Calu3 (cell line): Measurements from ENCODE around the gene MEF2A. TPM values are rescaled to one million over a fixed set of nuclear protein-coding genes. Genes with fewer than 3 reads are reported as not detected.

Experiments used
- BruUV-seq: library from RNA; stranded (reverse); fragments of 400-500 nt; replicated peaks from 2 replicates; lab custom pipeline; 2021; lab: Mats Ljungman, UMichigan
- CTCF ChIA-PET: fragments of 300-600 bp; sonication (Branson Sonifier 250); formaldehyde crosslinking; loops from one replicate; lab custom pipeline; 2022; ENCODE audit warnings: antibody characterized with exemption; lab: Charles Lee
- DNase-seq: peaks from one replicate; pipeline ENCODE4 v3.0.0; 2022
- H3K27ac Mint-ChIP-seq: one replicate; pipeline ENCODE4 v1.8.0; 2022; ENCODE audit warnings: mixed read lengths; ENCODE audit not compliant: unreplicated experiment
- H3K27me3 Mint-ChIP-seq: one replicate; pipeline ENCODE4 v1.8.0; 2022; ENCODE audit warnings: mixed read lengths; ENCODE audit not compliant: unreplicated experiment
- H3K36me3 Mint-ChIP-seq: one replicate; pipeline ENCODE4 v1.8.0; 2022; ENCODE audit warnings: mild to moderate bottlenecking, moderate library complexity, mixed read lengths; ENCODE audit not compliant: insufficient read depth, unreplicated experiment
- H3K4me1 Mint-ChIP-seq: one replicate; pipeline ENCODE4 v1.8.0; 2022; ENCODE audit warnings: mild to moderate bottlenecking, low read depth, mixed read lengths; ENCODE audit not compliant: unreplicated experiment
- H3K4me3 Mint-ChIP-seq: one replicate; pipeline ENCODE4 v1.8.0; 2022; ENCODE audit warnings: mild to moderate bottlenecking, low read depth, moderate library complexity, mixed read lengths; ENCODE audit not compliant: unreplicated experiment
- H3K9me3 Mint-ChIP-seq: one replicate; pipeline ENCODE4 v1.8.0; 2022; ENCODE audit warnings: low read depth, mixed read lengths; ENCODE audit not compliant: unreplicated experiment
- intact Hi-C: fragments of 100-400 bp; cut with micrococcal nuclease; formaldehyde crosslinking; loops from one replicate; pipeline ENCODE4 v1.10.0; 2022; ENCODE audit not compliant: unreplicated experiment
- total RNA-seq: library from RNA; stranded (reverse); gene quantifications from 2 replicates; pipeline ENCODE4 v1.2.3, GENCODE V29; 2022
- TF ChIP-seq, protein P1 (sequence below): fragments of 200-600 bp; IDR thresholded peaks from one replicate; pipeline ENCODE4 v1.8.0; 2022; ENCODE audit warnings: antibody characterized with exemption; ENCODE audit not compliant: unreplicated experiment

Gene MEF2A
- total RNA-seq, 1 experiment from 2014 or later: 33.6 TPM

- DNase-seq: no peak
- Mint-ChIP-seq H3K4me1 (no peaks in the 10 kb centered on the region), H3K36me3 (no peaks in the 10 kb centered on the region), H3K27me3 (no peaks in the 10 kb centered on the region), H3K4me3 (no peak overlapping the region), H3K9me3 (no peaks in the 10 kb centered on the region), H3K27ac (no peak overlapping the region)
- BruUV-seq: no TSS peak
- TF ChIP-seq, protein P1, sequence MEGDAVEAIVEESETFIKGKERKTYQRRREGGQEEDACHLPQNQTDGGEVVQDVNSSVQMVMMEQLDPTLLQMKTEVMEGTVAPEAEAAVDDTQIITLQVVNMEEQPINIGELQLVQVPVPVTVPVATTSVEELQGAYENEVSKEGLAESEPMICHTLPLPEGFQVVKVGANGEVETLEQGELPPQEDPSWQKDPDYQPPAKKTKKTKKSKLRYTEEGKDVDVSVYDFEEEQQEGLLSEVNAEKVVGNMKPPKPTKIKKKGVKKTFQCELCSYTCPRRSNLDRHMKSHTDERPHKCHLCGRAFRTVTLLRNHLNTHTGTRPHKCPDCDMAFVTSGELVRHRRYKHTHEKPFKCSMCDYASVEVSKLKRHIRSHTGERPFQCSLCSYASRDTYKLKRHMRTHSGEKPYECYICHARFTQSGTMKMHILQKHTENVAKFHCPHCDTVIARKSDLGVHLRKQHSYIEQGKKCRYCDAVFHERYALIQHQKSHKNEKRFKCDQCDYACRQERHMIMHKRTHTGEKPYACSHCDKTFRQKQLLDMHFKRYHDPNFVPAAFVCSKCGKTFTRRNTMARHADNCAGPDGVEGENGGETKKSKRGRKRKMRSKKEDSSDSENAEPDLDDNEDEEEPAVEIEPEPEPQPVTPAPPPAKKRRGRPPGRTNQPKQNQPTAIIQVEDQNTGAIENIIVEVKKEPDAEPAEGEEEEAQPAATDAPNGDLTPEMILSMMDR: no peak
- intact Hi-C loops: no loop called here
- CTCF ChIA-PET: no interaction called here
These were observed 39.6 kb upstream of the MEF2A start for GRCh38 chr15:99526176-99526575.

- Mint-ChIP-seq H3K36me3 (no peaks in the 10 kb centered on the region), H3K9me3 (no peaks in the 10 kb centered on the region), H3K4me3 (no peak overlapping the region), H3K27me3 (no peaks in the 10 kb centered on the region), H3K27ac (no peak overlapping the region), H3K4me1 (no peaks in the 10 kb centered on the region)
- no TSS peak for BruUV-seq
- DNase-seq: no peak
- intact Hi-C loops: no loop called here
- CTCF ChIA-PET: no interaction called here
- TF ChIP-seq, protein P1: no peak
These were observed 39.1 kb upstream of the MEF2A start for GRCh38 chr15:99526671-99527070.

DNA sequence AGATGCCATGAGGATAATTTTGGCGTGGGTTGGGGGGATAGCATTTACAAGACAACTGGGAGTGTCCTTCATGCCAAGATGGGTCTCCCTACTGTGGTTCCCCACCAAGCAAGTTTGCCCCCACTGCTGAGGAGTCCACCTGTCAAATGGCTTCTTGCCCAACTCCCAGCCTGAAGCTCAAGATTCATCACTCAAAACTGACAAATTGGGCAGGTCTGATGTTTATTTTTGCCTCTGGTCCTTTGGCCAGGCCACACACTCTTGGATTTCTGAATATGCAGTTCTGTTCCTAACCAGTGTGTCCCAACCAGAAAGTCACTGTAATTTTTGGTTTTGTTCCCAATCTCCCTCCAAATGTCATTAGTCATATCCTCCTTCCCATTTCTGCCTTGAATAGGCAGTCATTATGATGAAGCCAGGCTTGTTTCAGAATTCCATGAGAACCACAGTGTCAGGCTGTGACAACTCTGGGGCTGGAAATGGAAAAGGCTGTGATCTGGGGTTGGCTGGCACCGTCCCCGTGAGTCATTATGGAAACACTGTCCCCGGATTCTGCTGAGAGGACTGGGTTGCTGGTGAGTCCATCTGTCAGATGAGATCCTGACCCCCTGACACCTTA lies 29.3 kb upstream of the MEF2A start:
- no peaks in the 10 kb centered on the region for H3K36me3 Mint-ChIP-seq
- H3K9me3 Mint-ChIP-seq: peaks cover 2% of the 10 kb centered on the region
- no peak overlapping the region for H3K4me3 Mint-ChIP-seq
- CTCF ChIA-PET: no interaction called here
- BruUV-seq: no TSS peak
- H3K27ac Mint-ChIP-seq: no peak overlapping the region
- DNase-seq: no peak
- TF ChIP-seq, protein P1: no peak
- no peaks in the 10 kb centered on the region for H3K4me1 Mint-ChIP-seq
- intact Hi-C loops: no loop called here
- H3K27me3 Mint-ChIP-seq: no peaks in the 10 kb centered on the region

- Mint-ChIP-seq H3K4me1 (no peaks in the 10 kb centered on the region), H3K27me3 (no peaks in the 10 kb centered on the region), H3K4me3 (no peak overlapping the region), H3K36me3 (no peaks in the 10 kb centered on the region), H3K27ac (no peak overlapping the region), H3K9me3 (peaks cover under 1% of the 10 kb centered on the region)
- intact Hi-C loops: no loop called here
- no TSS peak for BruUV-seq
- no peak for DNase-seq
- TF ChIP-seq, protein P1: no peak
- CTCF ChIA-PET: no interaction called here
These were observed 28.4 kb upstream of the MEF2A start for GRCh38 chr15:99537344-99537743.
